GM12878 (cell line): Measurements from ENCODE around the gene ANO2. TPM values are rescaled to one million over a fixed set of nuclear protein-coding genes. Genes with fewer than 3 reads are reported as not detected.

Source experiments
- ATAC-seq: fragments of 200-7000 bp; cut with Tn5 transposase; 3 replicates; pipeline ENCODE4 v1.9.1; 2020; ENCODE audit warnings: mild to moderate bottlenecking, moderate library complexity
- BruUV-seq: library from RNA; stranded (reverse); fragments of 400-500 nt; replicated peaks from 2 replicates; lab custom pipeline; 2021; lab: Mats Ljungman, UMichigan
- CTCF ChIA-PET: fragments of 300-600 bp; sonication (Branson Sonifier 250); formaldehyde crosslinking; extraction: SDS; loops from one replicate; lab custom pipeline; 2021; ENCODE audit warnings: inconsistent platforms; lab: Yijun Ruan, JAX
- POLR2A ChIA-PET: fragments of 350-600 bp; formaldehyde crosslinking; extraction: SDS; loops from one replicate; lab custom pipeline; 2021; ENCODE audit warnings: inconsistent platforms; lab: Charles Lee
- RAD21 ChIA-PET: fragments of 300-600 bp; sonication (Branson Sonifier 250); formaldehyde crosslinking; loops from one replicate; lab custom pipeline; 2023; ENCODE audit warnings: antibody characterized with exemption; ENCODE audit not compliant: unreplicated experiment; lab: Charles Lee
- SMC1A ChIA-PET: fragments of 300-600 bp; sonication (Branson Sonifier 250); formaldehyde crosslinking; loops from one replicate; lab custom pipeline; 2023; ENCODE audit not compliant: unreplicated experiment, uncharacterized antibody; lab: Charles Lee
- DNase-seq: peaks from one replicate; pipeline ENCODE4 v3.0.0-alpha.2; 2011; ENCODE audit warnings: low read depth, low spot score
- FAIRE-seq: peaks from 3 replicates; lab custom pipeline; 2011; peaks lifted over from hg19 to GRCh38; lab: Jason Lieb, UNC
- H2AFZ ChIP-seq: 2 replicates; pipeline ENCODE4 v1.6.0; 2011; ENCODE audit warnings: low read depth, low read length, control low read depth; ENCODE audit not compliant: control insufficient read depth
- H3K27ac ChIP-seq: 2 replicates; pipeline ENCODE4 v1.5.1; 2011; ENCODE audit warnings: control low read depth; ENCODE audit not compliant: control insufficient read depth, insufficient read depth
- H3K27me3 ChIP-seq, 2 experiments: replicated peaks in 1 of 2; 2 replicates each; pipeline versions ENCODE4 v1.6.0 to v1.6.1; 2011; ENCODE audit warnings: low read length in 1 of 2; ENCODE audit not compliant: control insufficient read depth in 2 of 2, insufficient read depth in 2 of 2
- H3K36me3 ChIP-seq, 2 experiments: 2 replicates each; pipeline ENCODE4 v1.5.1; 2011; ENCODE audit warnings: low read length in 1 of 2; ENCODE audit not compliant: control insufficient read depth in 2 of 2, insufficient read depth in 2 of 2
- H3K4me1 ChIP-seq: 2 replicates; pipeline ENCODE4 v1.6.1; 2011; ENCODE audit warnings: mild to moderate bottlenecking, low read length, moderate library complexity, mixed read lengths; ENCODE audit not compliant: control insufficient read depth, insufficient read depth
- H3K4me2 ChIP-seq: 2 replicates; pipeline ENCODE4 v1.6.0; 2011; ENCODE audit warnings: control low read depth; ENCODE audit not compliant: control insufficient read depth, insufficient read depth
- H3K4me3 ChIP-seq: fragments of 200-600 bp; sonication (generic); 2 replicates; pipeline ENCODE4 v1.5.1; 2016
- H3K79me2 ChIP-seq: 2 replicates; pipeline ENCODE4 v1.6.0; 2011; ENCODE audit warnings: low read length; ENCODE audit not compliant: control insufficient read depth, insufficient read depth
- H3K9ac ChIP-seq: 2 replicates; pipeline ENCODE4 v1.8.0; 2011; ENCODE audit warnings: low read length, control low read depth, mixed read lengths; ENCODE audit not compliant: control insufficient read depth, insufficient read depth
- H3K9me3 ChIP-seq: replicated peaks from 3 replicates; pipeline ENCODE4 v1.5.1; 2011; ENCODE audit warnings: mild to moderate bottlenecking, low read length; ENCODE audit not compliant: control insufficient read depth, insufficient read depth
- H4K20me1 ChIP-seq: 2 replicates; pipeline ENCODE4 v1.6.0; 2011; ENCODE audit not compliant: control insufficient read depth, insufficient read depth
- BRCA1 ChIP-seq: IDR thresholded peaks from 2 replicates; pipeline ENCODE4 v1.6.1; 2011; ENCODE audit warnings: low read depth, low read length, improper control_type of control experiment
- CBFB ChIP-seq: IDR thresholded peaks from 2 replicates; pipeline ENCODE4 v1.6.1; 2016; ENCODE audit warnings: antibody characterized with exemption, low read depth
- FOXM1 ChIP-seq: IDR thresholded peaks from 2 replicates; pipeline ENCODE4 v1.6.1; 2012; ENCODE audit warnings: low read depth, mild to moderate bottlenecking, inconsistent platforms, low read length, moderate library complexity
- KAT2A ChIP-seq: conservative IDR thresholded peaks from 2 replicates; pipeline ENCODE4 v1.6.1; 2011; ENCODE audit warnings: low read depth, low read length; ENCODE audit not compliant: control insufficient read depth
- NBN ChIP-seq: fragments of 450-650 bp; IDR thresholded peaks from 2 replicates; pipeline ENCODE4 v1.6.1; 2016
- NFIC ChIP-seq: IDR thresholded peaks from 2 replicates; pipeline ENCODE4 v1.6.1; 2012; ENCODE audit warnings: low read depth, mild to moderate bottlenecking, inconsistent platforms, low read length, moderate library complexity
- NR2F1 ChIP-seq: fragments of 450-650 bp; conservative IDR thresholded peaks from 2 replicates; pipeline ENCODE4 v1.6.1; 2017; ENCODE audit warnings: mild to moderate bottlenecking
- NRF1 ChIP-seq: conservative IDR thresholded peaks from 2 replicates; pipeline ENCODE4 v1.6.1; 2011; ENCODE audit warnings: mild to moderate bottlenecking, low read depth, low read length, improper control_type of control experiment
- PAX8 ChIP-seq: fragments of 450-650 bp; IDR thresholded peaks from 2 replicates; pipeline ENCODE4 v1.6.1; 2017; ENCODE audit warnings: mild to moderate bottlenecking, moderate library complexity
- SIN3A ChIP-seq: IDR thresholded peaks from 2 replicates; pipeline ENCODE4 v1.6.1; 2012; ENCODE audit warnings: low read depth, low read length, improper control_type of control experiment
- ZNF207 ChIP-seq: fragments of 450-650 bp; IDR thresholded peaks from 2 replicates; pipeline ENCODE4 v1.6.1; 2014; ENCODE audit warnings: antibody characterized with exemption, mild to moderate bottlenecking, borderline replicate concordance
- WGBS: methylation state at CpG from one replicate; pipeline ENCODE4 v1.1.6; 2016; ENCODE audit warnings: low lambda C conversion rate; ENCODE audit not compliant: insufficient replicate concordance, insufficient coverage; ENCODE audit errors: missing lambda C conversion rate; 5-methylcytosine and 5-hydroxymethylcytosine counted together
- in situ Hi-C: fragments of 300-500 bp; cut with MboI; formaldehyde crosslinking; loops from 9 replicates; pipeline ENCODE4 v1.14.3; 2018; ENCODE audit warnings: mixed read lengths
- intact Hi-C: fragments of 100-400 bp; cut with micrococcal nuclease; formaldehyde crosslinking; loops from one replicate; pipeline ENCODE4 v1.14.2; 2022; ENCODE audit not compliant: unreplicated experiment
- polyA plus RNA-seq, 11 experiments: library from polyadenylated mRNA; depleted of rRNA in 4 of 11; unstranded in 6 of 11; stranded (reverse) in 5 of 11; fragments of >200 nt; fragmentation: Nextera tagmentation in 4 of 11; fragmentation: Illumina TruSeq in 1 of 11; extraction: Ambion mirVana in 4 of 11; extraction: Trizol in 1 of 11; gene quantifications; 1 replicate in 1 of 11; 2 replicates in 10 of 11; pipeline versions ENCODE4 v1.2.1 to v1.2.3, GENCODE V29; 2011 to 2016; ENCODE audit warnings: inconsistent platforms in 2 of 11, missing spikeins in 2 of 11, low read depth in 1 of 11
- total RNA-seq, 4 experiments: library from RNA; depleted of rRNA in 3 of 4; stranded (reverse); fragments of >200 nt in 3 of 4; fragmentation: Illumina TruSeq in 1 of 4; extraction: Trizol in 1 of 4; gene quantifications; 2 replicates each; pipeline versions ENCODE4 v1.2.1 to v1.2.3, GENCODE V29; 2013 to 2021
- TF ChIP-seq, protein P1 (sequence below): fragments of 450-650 bp; IDR thresholded peaks from 2 replicates; pipeline ENCODE4 v1.6.1; 2017; ENCODE audit warnings: antibody characterized with exemption, mild to moderate bottlenecking, moderate library complexity
- TF ChIP-seq, protein P2 (sequence below): fragments of 450-650 bp; formaldehyde crosslinking; IDR thresholded peaks from 2 replicates; pipeline ENCODE4 v1.4.0; 2022; ENCODE audit warnings: mild to moderate bottlenecking, moderate library complexity
- TF ChIP-seq, protein P3 (sequence below): IDR thresholded peaks from 2 replicates; pipeline ENCODE4 v1.6.1; 2011; ENCODE audit warnings: mild to moderate bottlenecking, low read depth, low read length, moderate library complexity; ENCODE audit not compliant: insufficient replicate concordance
- TF ChIP-seq, protein P4 (sequence below): fragments of 450-650 bp; IDR thresholded peaks from 2 replicates; pipeline ENCODE4 v1.6.1; 2018; ENCODE audit warnings: borderline replicate concordance, mild to moderate bottlenecking; ENCODE audit not compliant: partially characterized antibody

ANO2 gene
- total and polyA plus RNA-seq, 10 of the 15 experiments (the other 5 are each of a cell fraction or from before 2014, with no cell fraction given), result not detected

DNA sequence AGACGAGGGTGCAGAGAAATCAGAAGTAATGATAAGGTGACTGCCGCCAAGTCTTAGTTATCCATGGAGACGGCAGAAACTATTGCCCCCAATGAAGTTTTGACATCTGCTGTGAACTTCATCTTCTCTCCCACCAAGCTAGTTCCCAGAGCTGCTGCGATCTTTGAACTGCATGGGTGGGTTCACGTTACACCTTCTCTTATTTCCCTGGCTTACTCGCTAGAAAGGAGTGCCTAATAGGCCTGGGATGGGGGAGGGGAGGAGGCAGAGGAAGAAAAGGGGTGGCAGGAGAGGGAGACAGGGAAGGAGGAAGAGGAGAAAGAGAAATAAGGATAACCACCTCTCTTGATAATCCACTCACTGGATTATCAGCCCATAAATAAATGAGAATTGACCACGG lies 356.0 kb downstream of the ANO2 start:
- H3K36me3 ChIP-seq, result no peaks in the 10 kb centered on the region
- H3K4me3 ChIP-seq, result no peak overlapping the region
- no peak overlapping the region for H3K4me2 ChIP-seq
- intact Hi-C loops (no loop called here), in situ Hi-C loops (no loop called here)
- ChIA-PET POLR2A (no interaction called here), RAD21 (no interaction called here), SMC1A (no interaction called here), CTCF (no interaction called here)
- FAIRE-seq (no peak), ATAC-seq (no peak), DNase-seq (no peak)
- H4K20me1 ChIP-seq, result no peaks in the 10 kb centered on the region
- no peaks in the 10 kb centered on the region for H3K4me1 ChIP-seq
- H2AFZ ChIP-seq, result no peak overlapping the region
- peaks cover 0 to 1% of the 10 kb centered on the region in 2 experiments; a peak in 1 of 4 replicates for H3K27me3 ChIP-seq
- no peak overlapping the region for H3K27ac ChIP-seq
- WGBS, result 20% methylated on average over 7 of the region's 7 CpGs
- BruUV-seq, result no TSS peak
- no peaks in the 10 kb centered on the region for H3K9me3 ChIP-seq
- no peak overlapping the region for H3K9ac ChIP-seq
- no peaks in the 10 kb centered on the region for H3K79me2 ChIP-seq
- TF ChIP-seq, protein P1, sequence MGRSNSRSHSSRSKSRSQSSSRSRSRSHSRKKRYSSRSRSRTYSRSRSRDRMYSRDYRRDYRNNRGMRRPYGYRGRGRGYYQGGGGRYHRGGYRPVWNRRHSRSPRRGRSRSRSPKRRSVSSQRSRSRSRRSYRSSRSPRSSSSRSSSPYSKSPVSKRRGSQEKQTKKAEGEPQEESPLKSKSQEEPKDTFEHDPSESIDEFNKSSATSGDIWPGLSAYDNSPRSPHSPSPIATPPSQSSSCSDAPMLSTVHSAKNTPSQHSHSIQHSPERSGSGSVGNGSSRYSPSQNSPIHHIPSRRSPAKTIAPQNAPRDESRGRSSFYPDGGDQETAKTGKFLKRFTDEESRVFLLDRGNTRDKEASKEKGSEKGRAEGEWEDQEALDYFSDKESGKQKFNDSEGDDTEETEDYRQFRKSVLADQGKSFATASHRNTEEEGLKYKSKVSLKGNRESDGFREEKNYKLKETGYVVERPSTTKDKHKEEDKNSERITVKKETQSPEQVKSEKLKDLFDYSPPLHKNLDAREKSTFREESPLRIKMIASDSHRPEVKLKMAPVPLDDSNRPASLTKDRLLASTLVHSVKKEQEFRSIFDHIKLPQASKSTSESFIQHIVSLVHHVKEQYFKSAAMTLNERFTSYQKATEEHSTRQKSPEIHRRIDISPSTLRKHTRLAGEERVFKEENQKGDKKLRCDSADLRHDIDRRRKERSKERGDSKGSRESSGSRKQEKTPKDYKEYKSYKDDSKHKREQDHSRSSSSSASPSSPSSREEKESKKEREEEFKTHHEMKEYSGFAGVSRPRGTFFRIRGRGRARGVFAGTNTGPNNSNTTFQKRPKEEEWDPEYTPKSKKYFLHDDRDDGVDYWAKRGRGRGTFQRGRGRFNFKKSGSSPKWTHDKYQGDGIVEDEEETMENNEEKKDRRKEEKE, result no peak
- no peak for TF ChIP-seq BRCA1
- TF ChIP-seq, protein P2, sequence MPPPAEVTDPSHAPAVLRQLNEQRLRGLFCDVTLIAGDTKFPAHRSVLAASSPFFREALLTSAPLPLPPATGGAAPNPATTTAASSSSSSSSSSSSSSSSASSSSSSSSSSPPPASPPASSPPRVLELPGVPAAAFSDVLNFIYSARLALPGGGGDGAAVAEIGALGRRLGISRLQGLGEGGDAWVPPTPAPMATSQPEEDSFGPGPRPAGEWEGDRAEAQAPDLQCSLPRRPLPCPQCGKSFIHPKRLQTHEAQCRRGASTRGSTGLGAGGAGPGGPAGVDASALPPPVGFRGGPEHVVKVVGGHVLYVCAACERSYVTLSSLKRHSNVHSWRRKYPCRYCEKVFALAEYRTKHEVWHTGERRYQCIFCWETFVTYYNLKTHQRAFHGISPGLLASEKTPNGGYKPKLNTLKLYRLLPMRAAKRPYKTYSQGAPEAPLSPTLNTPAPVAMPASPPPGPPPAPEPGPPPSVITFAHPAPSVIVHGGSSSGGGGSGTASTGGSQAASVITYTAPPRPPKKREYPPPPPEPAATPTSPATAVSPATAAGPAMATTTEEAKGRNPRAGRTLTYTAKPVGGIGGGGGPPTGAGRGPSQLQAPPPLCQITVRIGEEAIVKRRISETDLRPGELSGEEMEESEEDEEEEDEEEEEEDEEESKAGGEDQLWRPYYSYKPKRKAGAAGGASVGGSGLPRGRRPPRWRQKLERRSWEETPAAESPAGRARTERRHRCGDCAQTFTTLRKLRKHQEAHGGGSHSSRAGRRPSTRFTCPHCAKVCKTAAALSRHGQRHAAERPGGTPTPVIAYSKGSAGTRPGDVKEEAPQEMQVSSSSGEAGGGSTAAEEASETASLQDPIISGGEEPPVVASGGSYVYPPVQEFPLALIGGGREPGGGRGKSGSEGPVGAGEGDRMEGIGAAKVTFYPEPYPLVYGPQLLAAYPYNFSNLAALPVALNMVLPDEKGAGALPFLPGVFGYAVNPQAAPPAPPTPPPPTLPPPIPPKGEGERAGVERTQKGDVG (CRISPR knock-in tag), result no peak
- TF ChIP-seq NFIC, result no peak
- TF ChIP-seq FOXM1, result no peak
- no peak for TF ChIP-seq CBFB
- TF ChIP-seq ZNF207, result no peak
- TF ChIP-seq SIN3A, result no peak
- TF ChIP-seq, protein P3, sequence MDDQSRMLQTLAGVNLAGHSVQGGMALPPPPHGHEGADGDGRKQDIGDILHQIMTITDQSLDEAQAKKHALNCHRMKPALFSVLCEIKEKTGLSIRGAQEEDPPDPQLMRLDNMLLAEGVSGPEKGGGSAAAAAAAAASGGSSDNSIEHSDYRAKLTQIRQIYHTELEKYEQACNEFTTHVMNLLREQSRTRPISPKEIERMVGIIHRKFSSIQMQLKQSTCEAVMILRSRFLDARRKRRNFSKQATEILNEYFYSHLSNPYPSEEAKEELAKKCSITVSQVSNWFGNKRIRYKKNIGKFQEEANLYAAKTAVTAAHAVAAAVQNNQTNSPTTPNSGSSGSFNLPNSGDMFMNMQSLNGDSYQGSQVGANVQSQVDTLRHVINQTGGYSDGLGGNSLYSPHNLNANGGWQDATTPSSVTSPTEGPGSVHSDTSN, result no peak
- TF ChIP-seq, protein P4, sequence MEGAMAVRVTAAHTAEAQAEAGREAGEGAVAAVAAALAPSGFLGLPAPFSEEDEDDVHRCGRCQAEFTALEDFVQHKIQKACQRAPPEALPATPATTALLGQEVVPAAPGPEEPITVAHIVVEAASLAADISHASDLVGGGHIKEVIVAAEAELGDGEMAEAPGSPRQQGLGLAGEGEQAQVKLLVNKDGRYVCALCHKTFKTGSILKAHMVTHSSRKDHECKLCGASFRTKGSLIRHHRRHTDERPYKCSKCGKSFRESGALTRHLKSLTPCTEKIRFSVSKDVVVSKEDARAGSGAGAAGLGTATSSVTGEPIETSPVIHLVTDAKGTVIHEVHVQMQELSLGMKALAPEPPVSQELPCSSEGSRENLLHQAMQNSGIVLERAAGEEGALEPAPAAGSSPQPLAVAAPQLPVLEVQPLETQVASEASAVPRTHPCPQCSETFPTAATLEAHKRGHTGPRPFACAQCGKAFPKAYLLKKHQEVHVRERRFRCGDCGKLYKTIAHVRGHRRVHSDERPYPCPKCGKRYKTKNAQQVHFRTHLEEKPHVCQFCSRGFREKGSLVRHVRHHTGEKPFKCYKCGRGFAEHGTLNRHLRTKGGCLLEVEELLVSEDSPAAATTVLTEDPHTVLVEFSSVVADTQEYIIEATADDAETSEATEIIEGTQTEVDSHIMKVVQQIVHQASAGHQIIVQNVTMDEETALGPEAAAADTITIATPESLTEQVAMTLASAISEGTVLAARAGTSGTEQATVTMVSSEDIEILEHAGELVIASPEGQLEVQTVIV, result no peak
- TF ChIP-seq NR2F1, result no peak
- TF ChIP-seq KAT2A, result no peak
- TF ChIP-seq NBN, result no peak
- TF ChIP-seq NRF1, result no peak
- no peak for TF ChIP-seq PAX8
